ENCODE measurements around the gene DTNBP1. TPM values are rescaled to one million over a fixed set of nuclear protein-coding genes. Genes with fewer than 3 reads are reported as not detected.
A peak's percentile ranks its signal among the peaks of the same experiment; 100 is the strongest.

DTNBP1 gene
- total and polyA plus RNA-seq, 4 donors: 3.1 to 6.0 (median 4.3) TPM

DNA sequence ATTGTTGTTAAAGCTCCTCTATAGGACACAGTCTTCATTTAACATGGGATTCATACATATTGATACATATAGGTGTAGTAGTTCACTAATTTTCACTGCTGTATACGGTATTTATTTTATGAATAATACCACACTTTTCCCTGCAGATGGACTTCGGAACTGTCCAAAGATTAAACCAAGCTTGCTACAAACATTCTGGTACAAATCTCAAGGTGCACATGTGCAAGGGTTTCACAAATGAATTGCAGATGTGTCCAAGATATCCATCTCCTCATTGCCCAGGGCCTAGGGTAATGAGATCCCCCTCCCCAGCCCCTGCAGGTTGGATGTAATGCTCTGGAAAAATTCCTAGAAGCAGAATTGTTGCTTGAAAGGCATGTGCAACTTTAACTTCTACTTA lies 31.4 kb downstream of the DTNBP1 start:
- no peaks in the 10 kb centered on the region for H3K9me3 ChIP-seq (ENCODE audit: control insufficient read depth in 4 of 4, low read length in 3 of 4)
- H3K9ac ChIP-seq (ENCODE audit: low read depth in 1 of 2, low read length in 2 of 2): no peak overlapping the region
- DNase-seq (ENCODE audit: low spot score): no peak
- H3K4me3 ChIP-seq (ENCODE audit: low read depth in 1 of 3, low read length in 3 of 3): no peak overlapping the region
- WGBS: 29% methylated on average over 2 of the region's 2 CpGs
- H3K4me1 ChIP-seq (ENCODE audit: control insufficient read depth in 4 of 4, insufficient read depth in 4 of 4, low read length in 3 of 4): peaks cover 2 to 21% (median 16%) of the 10 kb centered on the region in 4 donors
- no peaks in the 10 kb centered on the region for H3K27me3 ChIP-seq (ENCODE audit: control insufficient read depth in 4 of 4, insufficient read depth in 4 of 4, low read length in 3 of 4)
- no peak overlapping the region for H3K27ac ChIP-seq (ENCODE audit: low read depth in 1 of 2, low read length in 2 of 2)
- H3K36me3 ChIP-seq (ENCODE audit: control insufficient read depth in 4 of 4, insufficient read depth in 3 of 4, low read depth in 1 of 4, low read length in 3 of 4): no peaks in the 10 kb centered on the region
- TF ChIP-seq, protein P1, sequence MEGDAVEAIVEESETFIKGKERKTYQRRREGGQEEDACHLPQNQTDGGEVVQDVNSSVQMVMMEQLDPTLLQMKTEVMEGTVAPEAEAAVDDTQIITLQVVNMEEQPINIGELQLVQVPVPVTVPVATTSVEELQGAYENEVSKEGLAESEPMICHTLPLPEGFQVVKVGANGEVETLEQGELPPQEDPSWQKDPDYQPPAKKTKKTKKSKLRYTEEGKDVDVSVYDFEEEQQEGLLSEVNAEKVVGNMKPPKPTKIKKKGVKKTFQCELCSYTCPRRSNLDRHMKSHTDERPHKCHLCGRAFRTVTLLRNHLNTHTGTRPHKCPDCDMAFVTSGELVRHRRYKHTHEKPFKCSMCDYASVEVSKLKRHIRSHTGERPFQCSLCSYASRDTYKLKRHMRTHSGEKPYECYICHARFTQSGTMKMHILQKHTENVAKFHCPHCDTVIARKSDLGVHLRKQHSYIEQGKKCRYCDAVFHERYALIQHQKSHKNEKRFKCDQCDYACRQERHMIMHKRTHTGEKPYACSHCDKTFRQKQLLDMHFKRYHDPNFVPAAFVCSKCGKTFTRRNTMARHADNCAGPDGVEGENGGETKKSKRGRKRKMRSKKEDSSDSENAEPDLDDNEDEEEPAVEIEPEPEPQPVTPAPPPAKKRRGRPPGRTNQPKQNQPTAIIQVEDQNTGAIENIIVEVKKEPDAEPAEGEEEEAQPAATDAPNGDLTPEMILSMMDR (IDR thresholded peaks at IDR 0.05; ENCODE audit: low read depth, low read length, missing input control): no peak
- TF ChIP-seq EGR1 (IDR thresholded peaks at IDR 0.05; ENCODE audit: low read depth in 2 of 2): no peak
- TF ChIP-seq, protein P2, sequence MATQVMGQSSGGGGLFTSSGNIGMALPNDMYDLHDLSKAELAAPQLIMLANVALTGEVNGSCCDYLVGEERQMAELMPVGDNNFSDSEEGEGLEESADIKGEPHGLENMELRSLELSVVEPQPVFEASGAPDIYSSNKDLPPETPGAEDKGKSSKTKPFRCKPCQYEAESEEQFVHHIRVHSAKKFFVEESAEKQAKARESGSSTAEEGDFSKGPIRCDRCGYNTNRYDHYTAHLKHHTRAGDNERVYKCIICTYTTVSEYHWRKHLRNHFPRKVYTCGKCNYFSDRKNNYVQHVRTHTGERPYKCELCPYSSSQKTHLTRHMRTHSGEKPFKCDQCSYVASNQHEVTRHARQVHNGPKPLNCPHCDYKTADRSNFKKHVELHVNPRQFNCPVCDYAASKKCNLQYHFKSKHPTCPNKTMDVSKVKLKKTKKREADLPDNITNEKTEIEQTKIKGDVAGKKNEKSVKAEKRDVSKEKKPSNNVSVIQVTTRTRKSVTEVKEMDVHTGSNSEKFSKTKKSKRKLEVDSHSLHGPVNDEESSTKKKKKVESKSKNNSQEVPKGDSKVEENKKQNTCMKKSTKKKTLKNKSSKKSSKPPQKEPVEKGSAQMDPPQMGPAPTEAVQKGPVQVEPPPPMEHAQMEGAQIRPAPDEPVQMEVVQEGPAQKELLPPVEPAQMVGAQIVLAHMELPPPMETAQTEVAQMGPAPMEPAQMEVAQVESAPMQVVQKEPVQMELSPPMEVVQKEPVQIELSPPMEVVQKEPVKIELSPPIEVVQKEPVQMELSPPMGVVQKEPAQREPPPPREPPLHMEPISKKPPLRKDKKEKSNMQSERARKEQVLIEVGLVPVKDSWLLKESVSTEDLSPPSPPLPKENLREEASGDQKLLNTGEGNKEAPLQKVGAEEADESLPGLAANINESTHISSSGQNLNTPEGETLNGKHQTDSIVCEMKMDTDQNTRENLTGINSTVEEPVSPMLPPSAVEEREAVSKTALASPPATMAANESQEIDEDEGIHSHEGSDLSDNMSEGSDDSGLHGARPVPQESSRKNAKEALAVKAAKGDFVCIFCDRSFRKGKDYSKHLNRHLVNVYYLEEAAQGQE (IDR thresholded peaks at IDR 0.05): no peak
- TF ChIP-seq RXRA (IDR thresholded peaks at IDR 0.05): peak in 1 of 2 donors; percentile 24
- peak; percentile 30 for TF ChIP-seq HNF4G (IDR thresholded peaks at IDR 0.05)
- TF ChIP-seq GABPA (IDR thresholded peaks at IDR 0.05 in 1 of 2, conservative IDR thresholded peaks at IDR 0.05 in 1 of 2): no peak
- TF ChIP-seq, protein P3, sequence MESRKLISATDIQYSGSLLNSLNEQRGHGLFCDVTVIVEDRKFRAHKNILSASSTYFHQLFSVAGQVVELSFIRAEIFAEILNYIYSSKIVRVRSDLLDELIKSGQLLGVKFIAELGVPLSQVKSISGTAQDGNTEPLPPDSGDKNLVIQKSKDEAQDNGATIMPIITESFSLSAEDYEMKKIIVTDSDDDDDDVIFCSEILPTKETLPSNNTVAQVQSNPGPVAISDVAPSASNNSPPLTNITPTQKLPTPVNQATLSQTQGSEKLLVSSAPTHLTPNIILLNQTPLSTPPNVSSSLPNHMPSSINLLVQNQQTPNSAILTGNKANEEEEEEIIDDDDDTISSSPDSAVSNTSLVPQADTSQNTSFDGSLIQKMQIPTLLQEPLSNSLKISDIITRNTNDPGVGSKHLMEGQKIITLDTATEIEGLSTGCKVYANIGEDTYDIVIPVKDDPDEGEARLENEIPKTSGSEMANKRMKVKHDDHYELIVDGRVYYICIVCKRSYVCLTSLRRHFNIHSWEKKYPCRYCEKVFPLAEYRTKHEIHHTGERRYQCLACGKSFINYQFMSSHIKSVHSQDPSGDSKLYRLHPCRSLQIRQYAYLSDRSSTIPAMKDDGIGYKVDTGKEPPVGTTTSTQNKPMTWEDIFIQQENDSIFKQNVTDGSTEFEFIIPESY (IDR thresholded peaks at IDR 0.05): no peak
- no peak for TF ChIP-seq FOXA1 (IDR thresholded peaks at IDR 0.05)
- no peak for TF ChIP-seq YY1 (IDR thresholded peaks at IDR 0.05)
- no peak for TF ChIP-seq FOXA2 (IDR thresholded peaks at IDR 0.05)
- no peak for TF ChIP-seq RAD21 (IDR thresholded peaks at IDR 0.05)
- peak; percentile 86 for TF ChIP-seq HNF4A (conservative IDR thresholded peaks at IDR 0.05)
- TF ChIP-seq, protein P4, sequence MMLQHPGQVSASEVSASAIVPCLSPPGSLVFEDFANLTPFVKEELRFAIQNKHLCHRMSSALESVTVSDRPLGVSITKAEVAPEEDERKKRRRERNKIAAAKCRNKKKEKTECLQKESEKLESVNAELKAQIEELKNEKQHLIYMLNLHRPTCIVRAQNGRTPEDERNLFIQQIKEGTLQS (IDR thresholded peaks at IDR 0.05): no peak
- no peak for TF ChIP-seq TAF1 (conservative IDR thresholded peaks at IDR 0.05)
- no peak for TF ChIP-seq JUND (IDR thresholded peaks at IDR 0.05)
- TF ChIP-seq NR2F2 (IDR thresholded peaks at IDR 0.05): no peak
- no peak for TF ChIP-seq SP1 (IDR thresholded peaks at IDR 0.05)
- TF ChIP-seq, protein P5, sequence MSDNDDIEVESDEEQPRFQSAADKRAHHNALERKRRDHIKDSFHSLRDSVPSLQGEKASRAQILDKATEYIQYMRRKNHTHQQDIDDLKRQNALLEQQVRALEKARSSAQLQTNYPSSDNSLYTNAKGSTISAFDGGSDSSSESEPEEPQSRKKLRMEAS (IDR thresholded peaks at IDR 0.05): no peak

All from liver (tissue), 9 donors.